ENCODE results near the gene MED13. TPM values are rescaled to one million over a fixed set of nuclear protein-coding genes. Genes with fewer than 3 reads are reported as not detected.
"Not testable (repeated sequence)": the region's sequence is repeated elsewhere in the genome, so short reads cannot be mapped to it uniquely, and the experiment has no call there.

The MED13 gene
- total RNA-seq, 1 donor from 2014 or later = 23.7 TPM

- DNase-seq (ENCODE audit: low read depth) = no peak
- H3K4me3 ChIP-seq (ENCODE audit: low read depth, low read length) = no peak overlapping the region
- TF ChIP-seq, protein P1, sequence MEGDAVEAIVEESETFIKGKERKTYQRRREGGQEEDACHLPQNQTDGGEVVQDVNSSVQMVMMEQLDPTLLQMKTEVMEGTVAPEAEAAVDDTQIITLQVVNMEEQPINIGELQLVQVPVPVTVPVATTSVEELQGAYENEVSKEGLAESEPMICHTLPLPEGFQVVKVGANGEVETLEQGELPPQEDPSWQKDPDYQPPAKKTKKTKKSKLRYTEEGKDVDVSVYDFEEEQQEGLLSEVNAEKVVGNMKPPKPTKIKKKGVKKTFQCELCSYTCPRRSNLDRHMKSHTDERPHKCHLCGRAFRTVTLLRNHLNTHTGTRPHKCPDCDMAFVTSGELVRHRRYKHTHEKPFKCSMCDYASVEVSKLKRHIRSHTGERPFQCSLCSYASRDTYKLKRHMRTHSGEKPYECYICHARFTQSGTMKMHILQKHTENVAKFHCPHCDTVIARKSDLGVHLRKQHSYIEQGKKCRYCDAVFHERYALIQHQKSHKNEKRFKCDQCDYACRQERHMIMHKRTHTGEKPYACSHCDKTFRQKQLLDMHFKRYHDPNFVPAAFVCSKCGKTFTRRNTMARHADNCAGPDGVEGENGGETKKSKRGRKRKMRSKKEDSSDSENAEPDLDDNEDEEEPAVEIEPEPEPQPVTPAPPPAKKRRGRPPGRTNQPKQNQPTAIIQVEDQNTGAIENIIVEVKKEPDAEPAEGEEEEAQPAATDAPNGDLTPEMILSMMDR (IDR thresholded peaks at IDR 0.05; ENCODE audit: insufficient read depth, low read length, severe bottlenecking) = no peak
- no peak for FAIRE-seq
- H3K27me3 ChIP-seq (ENCODE audit: control insufficient read depth, insufficient read depth, low read length) = no peaks in the 10 kb centered on the region
- peaks cover 1% of the 10 kb centered on the region for H3K36me3 ChIP-seq (ENCODE audit: control insufficient read depth, insufficient read depth, low read length)
Observed at GRCh38 chr17:61895391-61895790, 169.7 kb downstream of the MED13 start.

GRCh38 chr17:61894310-61894709 is 170.8 kb downstream of the MED13 start:
- H3K36me3 ChIP-seq (ENCODE audit: control insufficient read depth, insufficient read depth, low read length); DNase-seq (ENCODE audit: low read depth): not testable (repeated sequence)

More at GRCh38 chr17:61894310-61894709, 170.8 kb downstream of the MED13 start:
- H3K27me3 ChIP-seq (ENCODE audit: control insufficient read depth, insufficient read depth, low read length); H3K4me3 ChIP-seq (ENCODE audit: low read depth, low read length); FAIRE-seq: not testable (repeated sequence)

Other genes starting within 250 kb of the MED13 start
- 1.1 and 2.3 TPM in 2 replicates for gene BRIP1, start 201.8 kb downstream of the MED13 start, total RNA-seq
- gene INTS2, start 137.3 kb downstream of the MED13 start, total RNA-seq = 16.8 and 17.1 TPM in 2 replicates